ENCODE data around the gene KXD1. TPM values are rescaled to one million over a fixed set of nuclear protein-coding genes. Genes with fewer than 3 reads are reported as not detected.

The KXD1 gene
- total and polyA plus RNA-seq, 7 donors, result 84.9 to 122 (median 118) TPM

GRCh38 chr19:18532168-18532890 lies 25.3 kb upstream of the KXD1 start:
- Histone ChIP-seq H3K27ac (no peak overlapping the region), H3K9me3 (no peaks in the 10 kb centered on the region), H3K4me1 (no peaks in the 10 kb centered on the region), H3K36me3 (peaks cover 23 to 61% (median 34%) of the 10 kb centered on the region in 4 donors), H3K27me3 (no peaks in the 10 kb centered on the region), H3K4me3 (no peak overlapping the region)
- intact Hi-C loops (cut with DNase I), result no loop called here
- no peak for DNase-seq
- no peak for TF ChIP-seq CTCF (IDR thresholded peaks at IDR 0.05)
- WGBS, 2 donors, result 97 to 98% methylated on average over 22 of the region's 22 CpGs

- no peaks in the 10 kb centered on the region for H3K9me3 ChIP-seq
- no peaks in the 10 kb centered on the region for H3K4me1 ChIP-seq
- TF ChIP-seq POLR2A (IDR thresholded peaks at IDR 0.05) (no peak), CTCF (IDR thresholded peaks at IDR 0.05) (no peak), EP300 (IDR thresholded peaks at IDR 0.05) (no peak), POLR2AphosphoS5 (IDR thresholded peaks at IDR 0.05) (no peak)
- H3K27me3 ChIP-seq, result no peaks in the 10 kb centered on the region
- H3K4me3 ChIP-seq, result no peak overlapping the region
- H3K27ac ChIP-seq, result no peak overlapping the region
- H3K36me3 ChIP-seq, result peaks cover 23 to 68% (median 38%) of the 10 kb centered on the region in 4 donors
- no peak for DNase-seq
- WGBS, 2 donors, result 95 to 97% methylated on average over 4 of the region's 4 CpGs
- intact Hi-C loops (cut with DNase I), result no loop called here
These were observed 24.6 kb upstream of the KXD1 start for GRCh38 chr19:18533058-18533457.

- H3K27me3 ChIP-seq, result no peaks in the 10 kb centered on the region
- intact Hi-C loops (cut with DNase I), result no loop called here
- peaks cover 41 to 92% (median 46%) of the 10 kb centered on the region in 4 donors for H3K36me3 ChIP-seq
- no peak overlapping the region for H3K27ac ChIP-seq
- H3K4me3 ChIP-seq, result no peak overlapping the region
- no peak for DNase-seq
- TF ChIP-seq CTCF (IDR thresholded peaks at IDR 0.05) (no peak), EP300 (IDR thresholded peaks at IDR 0.05) (no peak), POLR2AphosphoS5 (IDR thresholded peaks at IDR 0.05) (no peak), POLR2A (IDR thresholded peaks at IDR 0.05) (no peak)
- 95 to 97% methylated on average over 10 of the region's 10 CpGs for WGBS, 2 donors
- peaks cover 0 to 2% (median 0%) of the 10 kb centered on the region in 4 donors for H3K4me1 ChIP-seq
- H3K9me3 ChIP-seq, result no peaks in the 10 kb centered on the region
These were observed 21.2 kb upstream of the KXD1 start for GRCh38 chr19:18536475-18536874.

- TF ChIP-seq EP300 (IDR thresholded peaks at IDR 0.05) (no peak), CTCF (IDR thresholded peaks at IDR 0.05) (no peak), POLR2A (IDR thresholded peaks at IDR 0.05) (no peak), POLR2AphosphoS5 (IDR thresholded peaks at IDR 0.05) (no peak)
- no peak for DNase-seq
- intact Hi-C loops (cut with DNase I), result no loop called here
- Histone ChIP-seq H3K9me3 (no peaks in the 10 kb centered on the region), H3K27ac (no peak overlapping the region), H3K4me1 (peaks cover 0 to 11% (median 5%) of the 10 kb centered on the region in 4 donors), H3K36me3 (peaks cover 32 to 85% (median 39%) of the 10 kb centered on the region in 4 donors), H3K4me3 (no peak overlapping the region), H3K27me3 (no peaks in the 10 kb centered on the region)
- 97% methylated on average over 17 of the region's 17 CpGs for WGBS, 2 donors
These were observed 20.2 kb upstream of the KXD1 start for GRCh38 chr19:18537431-18537830.

- 92 to 93% methylated on average over 22 of the region's 22 CpGs for WGBS, 2 donors
- peaks cover 25 to 78% (median 32%) of the 10 kb centered on the region in 4 donors for H3K36me3 ChIP-seq
These were observed 19.6 kb upstream of the KXD1 start for GRCh38 chr19:18538115-18538514.

More at GRCh38 chr19:18538115-18538514, 19.6 kb upstream of the KXD1 start:
- Histone ChIP-seq H3K4me1 (peaks cover 0 to 12% (median 6%) of the 10 kb centered on the region in 4 donors), H3K27me3 (no peaks in the 10 kb centered on the region), H3K4me3 (no peak overlapping the region), H3K27ac (no peak overlapping the region), H3K9me3 (no peaks in the 10 kb centered on the region)
- intact Hi-C loops (cut with DNase I), result no loop called here
- no peak for DNase-seq
- TF ChIP-seq POLR2A (IDR thresholded peaks at IDR 0.05), result no peak
- TF ChIP-seq POLR2AphosphoS5 (IDR thresholded peaks at IDR 0.05), result no peak
- TF ChIP-seq EP300 (IDR thresholded peaks at IDR 0.05), result no peak
- no peak for TF ChIP-seq CTCF (IDR thresholded peaks at IDR 0.05)

Measured in sigmoid colon (tissue), 7 donors.